H1 (cell line): ENCODE measurements around the gene APLP2. TPM values are rescaled to one million over a fixed set of nuclear protein-coding genes. Genes with fewer than 3 reads are reported as not detected.
A peak's percentile ranks its signal among the peaks of the same experiment; 100 is the strongest.

Experiments
- ASH2L ChIP-seq: fragments of 200-600, 300-600 bp; sonication (generic); IDR thresholded peaks from one replicate; pipeline ENCODE4 v1.7.1; 2017; ENCODE audit warnings: low read length
- BRCA1 ChIP-seq: IDR thresholded peaks from 2 replicates; pipeline ENCODE4 v1.6.1; 2012; ENCODE audit warnings: low read depth, low read length, improper control_type of control experiment
- CBX8 ChIP-seq: fragments of 300-800, 300-1000 bp; sonication (generic); IDR thresholded peaks from 2 replicates; pipeline ENCODE4 v1.7.1; 2016; ENCODE audit warnings: low read depth, low read length, borderline replicate concordance
- CHD1 ChIP-seq: IDR thresholded peaks from 2 replicates; pipeline ENCODE4 v1.6.1; 2012; ENCODE audit warnings: low read depth, low read length, improper control_type of control experiment
- KDM4A ChIP-seq: IDR thresholded peaks from one replicate; pipeline ENCODE4 v1.7.1; 2012; ENCODE audit warnings: low read depth, mild to moderate bottlenecking, moderate library complexity, low read length, inconsistent platforms; ENCODE audit not compliant: severe bottlenecking
- NANOG ChIP-seq: IDR thresholded peaks from 2 replicates; pipeline ENCODE4 v1.6.1; 2011; ENCODE audit warnings: low read length, low read depth, mild to moderate bottlenecking, inconsistent platforms; ENCODE audit not compliant: insufficient read depth, poor library complexity, severe bottlenecking
- POLR2A ChIP-seq, 2 experiments: IDR thresholded peaks; 1 replicate in 1 of 2; 2 replicates in 1 of 2; pipeline ENCODE4 v1.6.1; 2011; ENCODE audit warnings: low read depth in 2 of 2, low read length in 2 of 2, mild to moderate bottlenecking in 2 of 2; ENCODE audit errors: control extremely low read depth in 1 of 2
- POLR2AphosphoS5 ChIP-seq: IDR thresholded peaks from 2 replicates; pipeline ENCODE4 v1.6.1; 2011; ENCODE audit warnings: low read depth, low read length
- SP1 ChIP-seq: IDR thresholded peaks from 2 replicates; pipeline ENCODE4 v1.6.1; 2011; ENCODE audit warnings: low read depth, low read length
- SUZ12 ChIP-seq: fragments of 200-600 bp; sonication (generic); IDR thresholded peaks from 2 replicates; pipeline ENCODE4 v1.6.1; 2012; ENCODE audit warnings: mild to moderate bottlenecking, inconsistent platforms, low read length, moderate library complexity, mixed read lengths
- TCF12 ChIP-seq: IDR thresholded peaks from 2 replicates; pipeline ENCODE4 v1.6.1; 2011; ENCODE audit warnings: low read depth, mild to moderate bottlenecking, low read length
- polyA plus RNA-seq, 7 experiments: library from polyadenylated mRNA; depleted of rRNA in 3 of 7; stranded (reverse) in 5 of 7; unstranded in 2 of 7; fragments of >200 nt in 5 of 7; fragments of 200-250 nt in 2 of 7; gene quantifications; 1 replicate in 5 of 7; 2 replicates in 1 of 7; 4 replicates in 1 of 7; pipeline versions ENCODE4 v1.2.1 to v1.2.3, GENCODE V29; 2011 to 2013; ENCODE audit warnings: missing spikeins in 2 of 7, mixed read lengths in 2 of 7
- total RNA-seq: library from RNA; stranded (reverse); fragmentation: NEBNext Ultra II Directional; extraction: Animal tissue kit (Norgen Biotek cat#: 25700); gene quantifications from 2 replicates; pipeline ENCODE4 v1.2.1, GENCODE V29; 2021
- TF ChIP-seq, protein P1 (sequence below): IDR thresholded peaks from 2 replicates; pipeline ENCODE4 v1.6.1; 2012; ENCODE audit warnings: low read length, inconsistent platforms
- TF ChIP-seq, protein P2 (sequence below): IDR thresholded peaks from 2 replicates; pipeline ENCODE4 v1.6.1; 2011; ENCODE audit warnings: low read length, improper control_type of control experiment
- TF ChIP-seq, protein P3 (sequence below): IDR thresholded peaks from 2 replicates; pipeline ENCODE4 v1.6.1; 2012; ENCODE audit warnings: inconsistent platforms

The APLP2 gene
- total and polyA plus RNA-seq, 2 of the 8 experiments (the other 6 are each of a cell fraction or from before 2014, with no cell fraction given) = 222 to 315 TPM

DNA sequence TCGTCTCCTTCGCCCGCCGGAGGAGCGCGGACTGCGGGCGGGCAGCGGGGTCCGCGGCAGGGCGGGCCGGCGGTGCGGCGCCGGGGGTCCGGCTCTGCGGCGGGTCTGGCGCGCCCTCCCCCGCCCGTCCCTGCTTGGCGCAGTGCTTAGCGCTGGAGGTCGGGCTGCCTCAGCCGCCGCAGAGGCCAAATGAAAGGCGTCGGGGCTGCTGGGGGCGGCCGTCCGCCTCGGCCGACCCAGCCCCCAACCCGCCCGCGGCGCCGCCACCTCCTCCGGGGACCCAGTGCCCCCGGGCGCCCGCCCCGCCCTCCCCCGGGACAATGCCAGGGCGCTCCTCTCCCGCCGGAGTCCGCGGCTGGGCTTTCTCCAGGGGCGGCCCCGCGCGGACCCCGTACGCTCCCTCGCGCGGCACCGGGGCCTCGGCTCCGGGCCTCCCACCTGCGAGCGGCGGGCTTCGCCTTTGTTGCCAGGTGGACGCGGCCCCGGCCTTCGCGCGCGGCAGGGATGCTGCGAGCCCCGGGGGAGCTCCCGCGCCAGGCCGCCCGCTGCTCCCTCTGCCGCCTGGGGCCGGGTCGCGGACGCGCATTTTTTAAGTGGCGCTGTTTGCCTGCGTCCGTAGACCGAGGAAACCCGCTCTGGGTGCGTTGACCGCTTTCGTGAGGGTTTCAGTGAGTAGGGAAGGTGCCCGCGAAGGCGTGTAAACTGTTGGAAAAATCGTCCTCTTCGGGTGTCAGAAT is 583 bp downstream of the APLP2 start (continued):
- TF ChIP-seq CBX8 = no peak
- TF ChIP-seq, protein P1, sequence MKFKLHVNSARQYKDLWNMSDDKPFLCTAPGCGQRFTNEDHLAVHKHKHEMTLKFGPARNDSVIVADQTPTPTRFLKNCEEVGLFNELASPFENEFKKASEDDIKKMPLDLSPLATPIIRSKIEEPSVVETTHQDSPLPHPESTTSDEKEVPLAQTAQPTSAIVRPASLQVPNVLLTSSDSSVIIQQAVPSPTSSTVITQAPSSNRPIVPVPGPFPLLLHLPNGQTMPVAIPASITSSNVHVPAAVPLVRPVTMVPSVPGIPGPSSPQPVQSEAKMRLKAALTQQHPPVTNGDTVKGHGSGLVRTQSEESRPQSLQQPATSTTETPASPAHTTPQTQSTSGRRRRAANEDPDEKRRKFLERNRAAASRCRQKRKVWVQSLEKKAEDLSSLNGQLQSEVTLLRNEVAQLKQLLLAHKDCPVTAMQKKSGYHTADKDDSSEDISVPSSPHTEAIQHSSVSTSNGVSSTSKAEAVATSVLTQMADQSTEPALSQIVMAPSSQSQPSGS = no peak
- TF ChIP-seq SP1 = no peak
- no peak for TF ChIP-seq BRCA1
- TF ChIP-seq, protein P2, sequence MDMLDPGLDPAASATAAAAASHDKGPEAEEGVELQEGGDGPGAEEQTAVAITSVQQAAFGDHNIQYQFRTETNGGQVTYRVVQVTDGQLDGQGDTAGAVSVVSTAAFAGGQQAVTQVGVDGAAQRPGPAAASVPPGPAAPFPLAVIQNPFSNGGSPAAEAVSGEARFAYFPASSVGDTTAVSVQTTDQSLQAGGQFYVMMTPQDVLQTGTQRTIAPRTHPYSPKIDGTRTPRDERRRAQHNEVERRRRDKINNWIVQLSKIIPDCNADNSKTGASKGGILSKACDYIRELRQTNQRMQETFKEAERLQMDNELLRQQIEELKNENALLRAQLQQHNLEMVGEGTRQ = no peak
- no peak for TF ChIP-seq TCF12
- TF ChIP-seq, protein P3, sequence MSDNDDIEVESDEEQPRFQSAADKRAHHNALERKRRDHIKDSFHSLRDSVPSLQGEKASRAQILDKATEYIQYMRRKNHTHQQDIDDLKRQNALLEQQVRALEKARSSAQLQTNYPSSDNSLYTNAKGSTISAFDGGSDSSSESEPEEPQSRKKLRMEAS = no peak
- no peak for TF ChIP-seq CHD1
- TF ChIP-seq KDM4A = peak; percentile 49
- TF ChIP-seq SUZ12 = no peak
- TF ChIP-seq ASH2L = no peak
- TF ChIP-seq POLR2AphosphoS5 = 0 out of 2 replicates have a peak, but pooled peaks have one; percentile 28
- TF ChIP-seq NANOG = no peak
- peak in 1 of 2 experiments; percentile 43; a peak in 1 of 3 replicates for TF ChIP-seq POLR2A (IDR thresholded peaks at IDR 0.05; ENCODE audit: control extremely low read depth in 1 of 2, low read depth in 2 of 2, low read length in 2 of 2)
- TF ChIP-seq, all 59 proteins: peak for 7
